Measurements from ENCODE around the gene PCBP3.

The PCBP3 gene

GRCh38 chr21:45698493-45699184 lies 55.1 kb downstream of the PCBP3 start:
- no peaks in the 10 kb centered on the region for H4K20me1 ChIP-seq (ENCODE audit: low read depth, low read length)
- H2AFZ ChIP-seq (ENCODE audit: low read depth, low read length, severe bottlenecking) = no peak overlapping the region
- H3K9ac ChIP-seq (ENCODE audit: low read length) = no peak overlapping the region
- H3K79me2 ChIP-seq (ENCODE audit: insufficient read depth, low read length) = no peaks in the 10 kb centered on the region
- no peak overlapping the region for H3K27ac ChIP-seq (ENCODE audit: low read depth, low read length)
- H3K27me3 ChIP-seq (ENCODE audit: low read length) = no peaks in the 10 kb centered on the region
- H3K36me3 ChIP-seq (ENCODE audit: low read length) = no peaks in the 10 kb centered on the region
- no peaks in the 10 kb centered on the region for H3K9me2 ChIP-seq (replicated peaks; ENCODE audit: insufficient read depth, low read length)
- H3K4me2 ChIP-seq (ENCODE audit: low read depth, low read length, poor library complexity, severe bottlenecking) = no peak overlapping the region
- no peaks in the 10 kb centered on the region for H3F3A ChIP-seq (ENCODE audit: insufficient read depth)
- H3K4me3 ChIP-seq (ENCODE audit: insufficient read depth, low read length, poor library complexity, severe bottlenecking) = no peak overlapping the region
- TF ChIP-seq CTCF (IDR thresholded peaks at IDR 0.05; ENCODE audit: insufficient read depth, low read length, poor library complexity, severe bottlenecking) (no peak), EZH2phosphoT487 (conservative IDR thresholded peaks at IDR 0.05; ENCODE audit: low read length) (no peak)
- H3K9me3 ChIP-seq (ENCODE audit: insufficient read depth, low read length) = no peaks in the 10 kb centered on the region

- Histone ChIP-seq H3K79me2 (ENCODE audit: insufficient read depth, low read length) (no peaks in the 10 kb centered on the region), H3K27me3 (ENCODE audit: low read length) (no peaks in the 10 kb centered on the region), H3F3A (ENCODE audit: insufficient read depth) (no peaks in the 10 kb centered on the region), H3K4me2 (ENCODE audit: low read depth, low read length, poor library complexity, severe bottlenecking) (no peak overlapping the region), H3K9me3 (ENCODE audit: insufficient read depth, low read length) (no peaks in the 10 kb centered on the region), H3K27ac (ENCODE audit: low read depth, low read length) (no peak overlapping the region), H3K36me3 (ENCODE audit: low read length) (no peaks in the 10 kb centered on the region), H3K9me2 (replicated peaks; ENCODE audit: insufficient read depth, low read length) (no peaks in the 10 kb centered on the region), H3K4me3 (ENCODE audit: insufficient read depth, low read length, poor library complexity, severe bottlenecking) (no peak overlapping the region), H2AFZ (ENCODE audit: low read depth, low read length, severe bottlenecking) (no peak overlapping the region), H3K9ac (ENCODE audit: low read length) (no peak overlapping the region), H4K20me1 (ENCODE audit: low read depth, low read length) (no peaks in the 10 kb centered on the region)
- TF ChIP-seq EZH2phosphoT487 (conservative IDR thresholded peaks at IDR 0.05; ENCODE audit: low read length) = no peak
- no peak for TF ChIP-seq CTCF (IDR thresholded peaks at IDR 0.05; ENCODE audit: insufficient read depth, low read length, poor library complexity, severe bottlenecking)
These were observed 55.9 kb downstream of the PCBP3 start for GRCh38 chr21:45699251-45699942.

GRCh38 chr21:45699966-45700365 lies 56.4 kb downstream of the PCBP3 start:
- no peak for TF ChIP-seq CTCF (IDR thresholded peaks at IDR 0.05; ENCODE audit: insufficient read depth, low read length, poor library complexity, severe bottlenecking)
- no peaks in the 10 kb centered on the region for H3K9me3 ChIP-seq (ENCODE audit: insufficient read depth, low read length)
- H3F3A ChIP-seq (ENCODE audit: insufficient read depth) = no peaks in the 10 kb centered on the region
- H3K27ac ChIP-seq (ENCODE audit: low read depth, low read length) = no peak overlapping the region
- no peak overlapping the region for H3K9ac ChIP-seq (ENCODE audit: low read length)
- H3K9me2 ChIP-seq (replicated peaks; ENCODE audit: insufficient read depth, low read length) = no peaks in the 10 kb centered on the region
- no peaks in the 10 kb centered on the region for H3K79me2 ChIP-seq (ENCODE audit: insufficient read depth, low read length)
- H3K27me3 ChIP-seq (ENCODE audit: low read length) = no peaks in the 10 kb centered on the region
- no peak overlapping the region for H2AFZ ChIP-seq (ENCODE audit: low read depth, low read length, severe bottlenecking)
- no peak overlapping the region for H3K4me2 ChIP-seq (ENCODE audit: low read depth, low read length, poor library complexity, severe bottlenecking)
- no peaks in the 10 kb centered on the region for H4K20me1 ChIP-seq (ENCODE audit: low read depth, low read length)
- no peak overlapping the region for H3K4me3 ChIP-seq (ENCODE audit: insufficient read depth, low read length, poor library complexity, severe bottlenecking)
- H3K36me3 ChIP-seq (ENCODE audit: low read length) = no peaks in the 10 kb centered on the region

Measured in SU-DHL-6 (cell line).